Measurements from ENCODE around the gene CCZ1B.
"Not testable (repeated sequence)": the region's sequence is repeated elsewhere in the genome, so short reads cannot be mapped to it uniquely, and the experiment has no call there.

Gene CCZ1B

GRCh38 chr7:6750173-6750572 lies 75.9 kb downstream of the CCZ1B start:
- not testable (repeated sequence) for H4K91ac ChIP-seq (ENCODE audit: low read length); DNase-seq; H3K4ac ChIP-seq (ENCODE audit: low read depth in 1 of 2, low read length in 2 of 2); H3K79me1 ChIP-seq (replicated peaks; ENCODE audit: low read length, poor library complexity, severe bottlenecking); H2BK5ac ChIP-seq (ENCODE audit: low read depth, low read length, poor library complexity, severe bottlenecking); H3K4me2 ChIP-seq (ENCODE audit: low read length, poor library complexity, severe bottlenecking); H3K36me3 ChIP-seq (ENCODE audit: control insufficient read depth in 1 of 2, insufficient read depth in 2 of 2, low read depth in 1 of 2, low read length in 2 of 2); H3K9ac ChIP-seq (ENCODE audit: low read length); H4K8ac ChIP-seq (ENCODE audit: low read length); H3K4me3 ChIP-seq (ENCODE audit: insufficient read depth in 1 of 2, low read depth in 1 of 2, low read length in 2 of 2); H3K18ac ChIP-seq (ENCODE audit: low read depth in 1 of 2, low read length in 2 of 2); H3K27me3 ChIP-seq (ENCODE audit: control insufficient read depth in 1 of 2, insufficient read depth in 1 of 2, low read length in 2 of 2); H3K14ac ChIP-seq (ENCODE audit: low read length in 2 of 2); H2AK5ac ChIP-seq (ENCODE audit: low read length, severe bottlenecking); H2AFZ ChIP-seq (ENCODE audit: low read depth, low read length); H3K4me1 ChIP-seq (ENCODE audit: control insufficient read depth, insufficient read depth, low read depth, low read length); H3K27ac ChIP-seq (ENCODE audit: low read length, poor library complexity, severe bottlenecking); H2BK15ac ChIP-seq (ENCODE audit: low read depth, poor library complexity, severe bottlenecking); H3K9me3 ChIP-seq (ENCODE audit: control insufficient read depth, low read length); H2BK12ac ChIP-seq (ENCODE audit: low read length in 2 of 2); H2BK120ac ChIP-seq (ENCODE audit: low read depth, low read length); H3K23ac ChIP-seq (ENCODE audit: low read length in 2 of 2)
- WGBS: no CpG with 5 or more reads among the region's 6 CpGs

GRCh38 chr7:6749335-6749734 lies 76.7 kb downstream of the CCZ1B start:
- DNase-seq; H3K4me1 ChIP-seq (ENCODE audit: control insufficient read depth, insufficient read depth, low read depth, low read length); H3K18ac ChIP-seq (ENCODE audit: low read depth in 1 of 2, low read length in 2 of 2); H3K4me3 ChIP-seq (ENCODE audit: insufficient read depth in 1 of 2, low read depth in 1 of 2, low read length in 2 of 2); H3K27ac ChIP-seq (ENCODE audit: low read length, poor library complexity, severe bottlenecking); H2BK120ac ChIP-seq (ENCODE audit: low read depth, low read length); H3K27me3 ChIP-seq (ENCODE audit: control insufficient read depth in 1 of 2, insufficient read depth in 1 of 2, low read length in 2 of 2); H3K9ac ChIP-seq (ENCODE audit: low read length); H3K4ac ChIP-seq (ENCODE audit: low read depth in 1 of 2, low read length in 2 of 2); H3K4me2 ChIP-seq (ENCODE audit: low read length, poor library complexity, severe bottlenecking); H3K23ac ChIP-seq (ENCODE audit: low read length in 2 of 2); H3K14ac ChIP-seq (ENCODE audit: low read length in 2 of 2); H2BK5ac ChIP-seq (ENCODE audit: low read depth, low read length, poor library complexity, severe bottlenecking); H3K79me1 ChIP-seq (replicated peaks; ENCODE audit: low read length, poor library complexity, severe bottlenecking); H2BK15ac ChIP-seq (ENCODE audit: low read depth, poor library complexity, severe bottlenecking); H3K9me3 ChIP-seq (ENCODE audit: control insufficient read depth, low read length); H4K91ac ChIP-seq (ENCODE audit: low read length); H2AK5ac ChIP-seq (ENCODE audit: low read length, severe bottlenecking); H2AFZ ChIP-seq (ENCODE audit: low read depth, low read length); H3K36me3 ChIP-seq (ENCODE audit: control insufficient read depth in 1 of 2, insufficient read depth in 2 of 2, low read depth in 1 of 2, low read length in 2 of 2); H2BK12ac ChIP-seq (ENCODE audit: low read length in 2 of 2); H4K8ac ChIP-seq (ENCODE audit: low read length): not testable (repeated sequence)
- no CpG with 5 or more reads among the region's 12 CpGs for WGBS

All from mesenchymal stem cell (in vitro differentiated cells and primary cell).